ENCODE data around the gene TRMT2A. TPM values are rescaled to one million over a fixed set of nuclear protein-coding genes. Genes with fewer than 3 reads are reported as not detected.

TRMT2A gene
- total and polyA plus RNA-seq, 10 of the 15 experiments (the other 5 are each of a cell fraction or from before 2014, with no cell fraction given) = 0.29 to 97.0 (median 57.9) TPM

MicroRNAs encoded within 50 kb of the gene (microRNA counts, 767-probe panel; counts per million panel counts)
- 784 counts per million, percentile 18 among the panel's probes with 10 or more counts for microRNA hsa-miR-1306-3p

Small RNA genes within 50 kb of the gene (microRNA-seq; reads per million reads assigned to microRNA genes)
- gene MIR6816 = not detected

Small RNA genes within 50 kb of the gene (small RNA-seq; reads per million reads assigned to genes)
- gene MIR6816 = 0.51 reads per million, percentile 9 among the genes with 10 or more reads in this experiment
- gene RF00017 = not detected
- gene RF00599 = not detected

Other genes with a start within 250 kb of the TRMT2A start
Only the 7 nearest of the 10 such genes appear.
- 0.44 and 1.0 TPM in 2 replicates for gene ARVCF, start 100.4 kb downstream of the TRMT2A start, total RNA-seq (2014; rRNA removed)
- gene ARVCF, start 100.4 kb downstream of the TRMT2A start, total RNA-seq (2014; rRNA removed; fragmentation: Illumina TruSeq; extraction: Trizol) = 0.13 and 0.32 TPM in 2 replicates
- 1.8 and 1.9 TPM in 2 replicates for gene ARVCF, start 100.4 kb downstream of the TRMT2A start, total RNA-seq (2021)
- gene ARVCF, start 100.4 kb downstream of the TRMT2A start, polyA plus RNA-seq (2011; rRNA removed) = 0.17 and 0.26 TPM in 2 replicates
- gene ARVCF, start 100.4 kb downstream of the TRMT2A start, polyA plus RNA-seq (2014; fragmentation: Illumina TruSeq; extraction: Trizol) = 0.13 and 0.21 TPM in 2 replicates
- not detected for gene ARVCF, start 100.4 kb downstream of the TRMT2A start, polyA plus RNA-seq (2014; fragmentation: Nextera tagmentation; extraction: Ambion mirVana)
- 1.00 and 2.6 TPM in 2 replicates for gene ARVCF, start 100.4 kb downstream of the TRMT2A start, polyA plus RNA-seq (2014; rRNA removed)
- gene ARVCF, start 100.4 kb downstream of the TRMT2A start, polyA plus RNA-seq (2016; fragmentation: Nextera tagmentation; extraction: Ambion mirVana) = 1 to 10 TPM; 1.0 to 1.3 TPM
- 24.2 and 25.6 TPM in 2 replicates for gene TANGO2, start 96.1 kb downstream of the TRMT2A start, total RNA-seq (2014; rRNA removed)
- gene TANGO2, start 96.1 kb downstream of the TRMT2A start, total RNA-seq (2014; rRNA removed; fragmentation: Illumina TruSeq; extraction: Trizol) = 14.2 and 17.5 TPM in 2 replicates
- 19.4 and 22.2 TPM in 2 replicates for gene TANGO2, start 96.1 kb downstream of the TRMT2A start, total RNA-seq (2021)
- gene TANGO2, start 96.1 kb downstream of the TRMT2A start, polyA plus RNA-seq (2011; rRNA removed) = 9.7 and 21.0 TPM in 2 replicates
- 11.6 and 19.8 TPM in 2 replicates for gene TANGO2, start 96.1 kb downstream of the TRMT2A start, polyA plus RNA-seq (2014; fragmentation: Illumina TruSeq; extraction: Trizol)
- gene TANGO2, start 96.1 kb downstream of the TRMT2A start, polyA plus RNA-seq (2014; fragmentation: Nextera tagmentation; extraction: Ambion mirVana) = 1 to 10 TPM; 4.0 to 5.0 TPM
- gene TANGO2, start 96.1 kb downstream of the TRMT2A start, polyA plus RNA-seq (2014; rRNA removed) = 23.1 and 26.7 TPM in 2 replicates
- gene TANGO2, start 96.1 kb downstream of the TRMT2A start, polyA plus RNA-seq (2016; fragmentation: Nextera tagmentation; extraction: Ambion mirVana) = 10 to 100 TPM; 20.8 to 24.8 TPM
- 24.1 and 28.5 TPM in 2 replicates for gene DGCR8, start 37.0 kb downstream of the TRMT2A start, total RNA-seq (2014; rRNA removed)
- gene DGCR8, start 37.0 kb downstream of the TRMT2A start, total RNA-seq (2014; rRNA removed; fragmentation: Illumina TruSeq; extraction: Trizol) = 15.4 and 17.3 TPM in 2 replicates
- 33.0 and 35.1 TPM in 2 replicates for gene DGCR8, start 37.0 kb downstream of the TRMT2A start, total RNA-seq (2021)
- 15.0 and 17.1 TPM in 2 replicates for gene DGCR8, start 37.0 kb downstream of the TRMT2A start, polyA plus RNA-seq (2011; rRNA removed)
- gene DGCR8, start 37.0 kb downstream of the TRMT2A start, polyA plus RNA-seq (2014; fragmentation: Illumina TruSeq; extraction: Trizol) = 14.1 and 17.9 TPM in 2 replicates
- 1 to 10 TPM; 1.2 to 2.5 TPM for gene DGCR8, start 37.0 kb downstream of the TRMT2A start, polyA plus RNA-seq (2014; fragmentation: Nextera tagmentation; extraction: Ambion mirVana)
- gene DGCR8, start 37.0 kb downstream of the TRMT2A start, polyA plus RNA-seq (2014; rRNA removed) = 27.8 and 29.7 TPM in 2 replicates
- 10 to 100 TPM; 12.9 to 16.9 TPM for gene DGCR8, start 37.0 kb downstream of the TRMT2A start, polyA plus RNA-seq (2016; fragmentation: Nextera tagmentation; extraction: Ambion mirVana)
- 415 and 441 TPM in 2 replicates for gene RANBP1, start 1.1 kb downstream of the TRMT2A start, total RNA-seq (2014; rRNA removed)
- gene RANBP1, start 1.1 kb downstream of the TRMT2A start, total RNA-seq (2014; rRNA removed; fragmentation: Illumina TruSeq; extraction: Trizol) = 365 and 396 TPM in 2 replicates
- gene RANBP1, start 1.1 kb downstream of the TRMT2A start, total RNA-seq (2021) = 378 and 379 TPM in 2 replicates
- gene RANBP1, start 1.1 kb downstream of the TRMT2A start, polyA plus RNA-seq (2011; rRNA removed) = 207 and 270 TPM in 2 replicates
- 301 and 393 TPM in 2 replicates for gene RANBP1, start 1.1 kb downstream of the TRMT2A start, polyA plus RNA-seq (2014; fragmentation: Illumina TruSeq; extraction: Trizol)
- gene RANBP1, start 1.1 kb downstream of the TRMT2A start, polyA plus RNA-seq (2014; fragmentation: Nextera tagmentation; extraction: Ambion mirVana) = 100 to 1,000 TPM in 1 of 2 experiments, 10 to 100 TPM in 1; 55.3 to 137 TPM
- gene RANBP1, start 1.1 kb downstream of the TRMT2A start, polyA plus RNA-seq (2014; rRNA removed) = 512 and 514 TPM in 2 replicates
- 100 to 1,000 TPM; 800 to 808 TPM for gene RANBP1, start 1.1 kb downstream of the TRMT2A start, polyA plus RNA-seq (2016; fragmentation: Nextera tagmentation; extraction: Ambion mirVana)
- 8.8 and 11.7 TPM in 2 replicates for gene ZDHHC8, start 14.6 kb upstream of the TRMT2A start, total RNA-seq (2014; rRNA removed)
- 3.9 and 4.7 TPM in 2 replicates for gene ZDHHC8, start 14.6 kb upstream of the TRMT2A start, total RNA-seq (2014; rRNA removed; fragmentation: Illumina TruSeq; extraction: Trizol)
- 42.1 and 46.3 TPM in 2 replicates for gene ZDHHC8, start 14.6 kb upstream of the TRMT2A start, total RNA-seq (2021)
- gene ZDHHC8, start 14.6 kb upstream of the TRMT2A start, polyA plus RNA-seq (2011; rRNA removed) = 4.2 and 6.7 TPM in 2 replicates
- gene ZDHHC8, start 14.6 kb upstream of the TRMT2A start, polyA plus RNA-seq (2014; fragmentation: Illumina TruSeq; extraction: Trizol) = 4.5 and 9.4 TPM in 2 replicates
- gene ZDHHC8, start 14.6 kb upstream of the TRMT2A start, polyA plus RNA-seq (2014; fragmentation: Nextera tagmentation; extraction: Ambion mirVana) = under 1 TPM; 0.03 to 0.13 TPM
- gene ZDHHC8, start 14.6 kb upstream of the TRMT2A start, polyA plus RNA-seq (2014; rRNA removed) = 42.4 and 48.7 TPM in 2 replicates
- 1 to 10 TPM; 2.2 to 2.6 TPM for gene ZDHHC8, start 14.6 kb upstream of the TRMT2A start, polyA plus RNA-seq (2016; fragmentation: Nextera tagmentation; extraction: Ambion mirVana)
- gene CCDC188, start 33.8 kb upstream of the TRMT2A start, total RNA-seq (2014; rRNA removed) = not detected in 2 replicates
- gene CCDC188, start 33.8 kb upstream of the TRMT2A start, total RNA-seq (2014; rRNA removed; fragmentation: Illumina TruSeq; extraction: Trizol) = not detected in 2 replicates
- gene CCDC188, start 33.8 kb upstream of the TRMT2A start, total RNA-seq (2021) = not detected in 2 replicates
- not detected in 2 replicates for gene CCDC188, start 33.8 kb upstream of the TRMT2A start, polyA plus RNA-seq (2011; rRNA removed)
- gene CCDC188, start 33.8 kb upstream of the TRMT2A start, polyA plus RNA-seq (2014; fragmentation: Illumina TruSeq; extraction: Trizol) = not detected in 2 replicates
- gene CCDC188, start 33.8 kb upstream of the TRMT2A start, polyA plus RNA-seq (2014; fragmentation: Nextera tagmentation; extraction: Ambion mirVana) = not detected
- gene CCDC188, start 33.8 kb upstream of the TRMT2A start, polyA plus RNA-seq (2014; rRNA removed) = not detected in 2 replicates
- not detected for gene CCDC188, start 33.8 kb upstream of the TRMT2A start, polyA plus RNA-seq (2016; fragmentation: Nextera tagmentation; extraction: Ambion mirVana)
- 0.54 and 0.73 TPM in 2 replicates for gene RTN4R, start 151.1 kb upstream of the TRMT2A start, total RNA-seq (2014; rRNA removed)
- 0.09 and 0.13 TPM in 2 replicates for gene RTN4R, start 151.1 kb upstream of the TRMT2A start, total RNA-seq (2014; rRNA removed; fragmentation: Illumina TruSeq; extraction: Trizol)
- gene RTN4R, start 151.1 kb upstream of the TRMT2A start, total RNA-seq (2021) = 0.77 and 0.87 TPM in 2 replicates
- 0.23 TPM in 1 of 2 replicates, not detected in the other for gene RTN4R, start 151.1 kb upstream of the TRMT2A start, polyA plus RNA-seq (2011; rRNA removed)
- gene RTN4R, start 151.1 kb upstream of the TRMT2A start, polyA plus RNA-seq (2014; fragmentation: Illumina TruSeq; extraction: Trizol) = 0.03 TPM in 1 of 2 replicates, not detected in the other
- not detected for gene RTN4R, start 151.1 kb upstream of the TRMT2A start, polyA plus RNA-seq (2014; fragmentation: Nextera tagmentation; extraction: Ambion mirVana)
- gene RTN4R, start 151.1 kb upstream of the TRMT2A start, polyA plus RNA-seq (2014; rRNA removed) = 0.46 and 0.99 TPM in 2 replicates
- gene RTN4R, start 151.1 kb upstream of the TRMT2A start, polyA plus RNA-seq (2016; fragmentation: Nextera tagmentation; extraction: Ambion mirVana) = 1 to 10 TPM in 1 of 2 experiments, under 1 TPM in 1; 0.76 to 1.0 TPM

Measured in GM12878 (cell line).